Measurements from ENCODE around the gene GPR176. TPM values are rescaled to one million over a fixed set of nuclear protein-coding genes. Genes with fewer than 3 reads are reported as not detected.

Gene GPR176
- total and polyA plus RNA-seq, 4 donors = 13.7 to 29.7 (median 28.2) TPM

DNA sequence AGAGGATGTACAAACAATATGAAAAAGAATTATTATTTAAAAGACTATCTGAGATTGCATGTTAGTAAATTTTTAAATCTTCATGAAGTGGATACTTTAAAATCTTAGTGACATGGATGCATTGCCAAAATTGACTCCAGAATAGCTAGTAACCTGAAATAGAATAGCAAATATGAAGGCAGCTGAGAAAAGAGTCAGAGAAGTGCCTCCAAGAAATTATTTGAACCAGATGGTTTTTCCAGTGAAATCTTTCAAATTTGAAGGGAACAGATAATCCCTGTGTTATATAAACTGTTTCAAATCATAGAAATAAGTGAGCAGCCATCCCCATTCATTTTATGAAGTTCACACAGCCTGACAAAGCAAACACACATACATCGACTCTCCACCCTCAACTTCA, 167.1 kb downstream of the GPR176 start:
- Histone ChIP-seq H3K9me3 (ENCODE audit: control insufficient read depth, insufficient read depth, low read length) (no peaks in the 10 kb centered on the region), H3K27me3 (ENCODE audit: control insufficient read depth, insufficient read depth, low read length) (no peaks in the 10 kb centered on the region), H3K36me3 (ENCODE audit: control insufficient read depth, insufficient read depth, low read length) (no peaks in the 10 kb centered on the region), H3K27ac (ENCODE audit: low read depth, low read length) (no peak overlapping the region), H3K4me3 (ENCODE audit: low read depth, low read length) (no peak overlapping the region), H3K4me1 (ENCODE audit: control insufficient read depth, insufficient read depth, low read length) (no peaks in the 10 kb centered on the region)
- peak in 1 of 6 donors; percentile 13 for DNase-seq (ENCODE audit: low read depth in 4 of 6, low spot score in 6 of 6)
- no CpG with 5 or more reads among the region's 1 CpG for WGBS (ENCODE audit: insufficient coverage)

- no peaks in the 10 kb centered on the region for H3K36me3 ChIP-seq (ENCODE audit: control insufficient read depth, insufficient read depth, low read length)
- no peak for DNase-seq (ENCODE audit: low read depth in 4 of 6, low spot score in 6 of 6)
- H3K4me3 ChIP-seq (ENCODE audit: low read depth, low read length) = no peak overlapping the region
- H3K4me1 ChIP-seq (ENCODE audit: control insufficient read depth, insufficient read depth, low read length) = no peaks in the 10 kb centered on the region
- no peaks in the 10 kb centered on the region for H3K27me3 ChIP-seq (ENCODE audit: control insufficient read depth, insufficient read depth, low read length)
- H3K9me3 ChIP-seq (ENCODE audit: control insufficient read depth, insufficient read depth, low read length) = no peaks in the 10 kb centered on the region
- H3K27ac ChIP-seq (ENCODE audit: low read depth, low read length) = no peak overlapping the region
Measured at GRCh38 chr15:39752246-39752645, 167.8 kb downstream of the GPR176 start.

Small RNA genes within 50 kb of the gene (small RNA-seq; reads per million reads assigned to genes)
- gene RF00019 (ENCODE audit: low replicate concordance) = not detected

Other genes starting within 250 kb of the GPR176 start
- 1 to 10 TPM; 6.0 to 7.3 TPM for gene FSIP1, start 137.4 kb downstream of the GPR176 start, total RNA-seq
- gene FSIP1, start 137.4 kb downstream of the GPR176 start, polyA plus RNA-seq (ENCODE audit: insufficient read length in 2 of 2) = 1 to 10 TPM; 3.6 to 4.1 TPM
- gene EIF2AK4, start 13.8 kb upstream of the GPR176 start, total RNA-seq = 10 to 100 TPM; 35.6 to 46.8 TPM
- gene EIF2AK4, start 13.8 kb upstream of the GPR176 start, polyA plus RNA-seq (ENCODE audit: insufficient read length in 2 of 2) = 10 to 100 TPM; 29.9 to 36.5 TPM
- gene SRP14, start 118.9 kb upstream of the GPR176 start, total RNA-seq = 100 to 1,000 TPM; 149 to 337 TPM
- gene SRP14, start 118.9 kb upstream of the GPR176 start, polyA plus RNA-seq (ENCODE audit: insufficient read length in 2 of 2) = 100 to 1,000 TPM; 511 to 561 TPM
- gene BMF, start 188.6 kb upstream of the GPR176 start, total RNA-seq = 10 to 100 TPM in 1 of 2 donors, 1 to 10 TPM in 1; 7.8 to 10.3 TPM
- 1 to 10 TPM; 4.6 to 8.0 TPM for gene BMF, start 188.6 kb upstream of the GPR176 start, polyA plus RNA-seq (ENCODE audit: insufficient read length in 2 of 2)
- 10 to 100 TPM; 24.0 to 26.5 TPM for gene BUB1B, start 240.8 kb upstream of the GPR176 start, total RNA-seq
- 10 to 100 TPM; 16.2 to 17.1 TPM for gene BUB1B, start 240.8 kb upstream of the GPR176 start, polyA plus RNA-seq (ENCODE audit: insufficient read length in 2 of 2)

Data from spinal cord (tissue), 10 donors.